Stimulated activated CD4-positive, alpha-beta T cell treated with anti-CD3 and anti-CD28 coated beads, TNF-alpha, amount 100 ng/mL, for 48 hours (primary cell): ENCODE data around the gene HSPA5.

ENCODE experiments used
- DNase-seq, 3 donors: peaks; one replicate each; pipeline ENCODE4 v3.0.0-alpha.2; 2020; ENCODE audit warnings: low read depth in 3 of 3

The HSPA5 gene

GRCh38 chr9:125189361-125190289, 51.5 kb downstream of the HSPA5 start, which contains the start of gene PPP6C:
Gene PPP6C (minus strand): TSS chr9:125189803. CDS start chr9:125189718, 85 bp downstream.
- DNase-seq = peak; percentile 97 to 98 (median 97)

- peak in 1 of 3 donors; percentile 21 for DNase-seq
These were observed 52.2 kb downstream of the HSPA5 start for GRCh38 chr9:125189011-125189360.
